ENCODE results near the gene FYCO1.

The FYCO1 gene

DNA sequence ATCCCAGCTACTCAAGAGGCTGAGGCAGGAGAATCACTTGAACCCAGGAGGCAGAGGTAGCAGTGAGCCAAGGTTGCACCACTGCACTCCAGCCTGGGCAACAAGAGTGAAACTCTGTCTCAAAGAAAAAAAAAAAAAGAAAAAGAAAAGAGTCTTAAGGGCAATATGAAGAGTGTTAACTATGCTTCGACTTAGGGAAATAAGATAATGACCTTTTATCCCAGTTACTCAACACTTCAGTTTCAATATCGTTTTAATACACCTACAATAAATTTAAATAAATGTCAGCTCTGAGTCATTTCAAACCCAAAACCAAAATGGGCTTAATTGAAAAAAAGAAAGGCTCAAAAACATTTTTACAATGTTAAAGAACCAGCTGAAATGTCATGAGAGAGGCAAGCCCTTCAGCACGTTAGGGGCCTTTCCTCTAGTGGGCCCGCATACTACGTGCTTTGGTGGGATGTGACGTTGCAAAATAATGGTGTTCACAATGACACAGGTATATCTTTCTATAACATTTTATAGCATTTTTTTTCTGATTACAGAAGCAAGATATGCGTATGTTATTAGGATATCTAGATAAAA is 15.3 kb downstream of the FYCO1 start:
- H3K4me3 ChIP-seq (ENCODE audit: low read depth in 1 of 2, low read length in 2 of 2): no peak overlapping the region
- H3K27me3 ChIP-seq (ENCODE audit: low read depth, low read length): no peaks in the 10 kb centered on the region
- peaks cover 72 to 79% of the 10 kb centered on the region in 2 donors for H3K36me3 ChIP-seq (ENCODE audit: control insufficient read depth in 1 of 2, insufficient read depth in 2 of 2, low read length in 2 of 2)
- no peaks in the 10 kb centered on the region for H3K9me3 ChIP-seq (ENCODE audit: control insufficient read depth in 1 of 2, low read length in 2 of 2)
- no peak overlapping the region for H3K27ac ChIP-seq (ENCODE audit: low read length)
- H3K4me1 ChIP-seq (ENCODE audit: control insufficient read depth in 1 of 2, insufficient read depth in 2 of 2, low read length in 2 of 2): peaks cover 6 to 7% of the 10 kb centered on the region in 2 donors

DNA sequence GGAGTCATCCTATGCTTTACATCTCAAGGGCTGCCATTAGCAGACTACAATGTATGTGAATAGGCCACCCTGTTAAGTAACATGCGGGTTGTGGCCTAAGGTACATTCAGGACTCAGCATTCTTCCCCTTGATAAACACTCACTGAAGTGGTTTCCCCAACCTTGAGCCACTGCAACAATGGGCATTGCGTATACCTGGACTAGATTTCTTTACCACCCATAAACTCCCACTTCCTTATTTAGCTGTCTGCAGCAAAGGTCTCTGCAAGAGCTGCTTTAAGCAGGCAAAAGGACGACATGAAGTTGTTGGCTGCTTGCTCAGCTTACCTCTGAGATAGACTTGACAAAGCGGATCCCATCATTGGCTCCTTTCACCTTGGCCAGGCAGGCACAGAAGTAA is 16.2 kb downstream of the FYCO1 start:
- Histone ChIP-seq H3K27ac (ENCODE audit: low read length) (no peak overlapping the region), H3K27me3 (ENCODE audit: low read depth, low read length) (no peaks in the 10 kb centered on the region), H3K36me3 (ENCODE audit: control insufficient read depth in 1 of 2, insufficient read depth in 2 of 2, low read length in 2 of 2) (peaks cover 80 to 86% of the 10 kb centered on the region in 2 donors), H3K4me3 (ENCODE audit: low read depth in 1 of 2, low read length in 2 of 2) (no peak overlapping the region), H3K4me1 (ENCODE audit: control insufficient read depth in 1 of 2, insufficient read depth in 2 of 2, low read length in 2 of 2) (no peaks in the 10 kb centered on the region), H3K9me3 (ENCODE audit: control insufficient read depth in 1 of 2, low read length in 2 of 2) (no peaks in the 10 kb centered on the region)

DNA sequence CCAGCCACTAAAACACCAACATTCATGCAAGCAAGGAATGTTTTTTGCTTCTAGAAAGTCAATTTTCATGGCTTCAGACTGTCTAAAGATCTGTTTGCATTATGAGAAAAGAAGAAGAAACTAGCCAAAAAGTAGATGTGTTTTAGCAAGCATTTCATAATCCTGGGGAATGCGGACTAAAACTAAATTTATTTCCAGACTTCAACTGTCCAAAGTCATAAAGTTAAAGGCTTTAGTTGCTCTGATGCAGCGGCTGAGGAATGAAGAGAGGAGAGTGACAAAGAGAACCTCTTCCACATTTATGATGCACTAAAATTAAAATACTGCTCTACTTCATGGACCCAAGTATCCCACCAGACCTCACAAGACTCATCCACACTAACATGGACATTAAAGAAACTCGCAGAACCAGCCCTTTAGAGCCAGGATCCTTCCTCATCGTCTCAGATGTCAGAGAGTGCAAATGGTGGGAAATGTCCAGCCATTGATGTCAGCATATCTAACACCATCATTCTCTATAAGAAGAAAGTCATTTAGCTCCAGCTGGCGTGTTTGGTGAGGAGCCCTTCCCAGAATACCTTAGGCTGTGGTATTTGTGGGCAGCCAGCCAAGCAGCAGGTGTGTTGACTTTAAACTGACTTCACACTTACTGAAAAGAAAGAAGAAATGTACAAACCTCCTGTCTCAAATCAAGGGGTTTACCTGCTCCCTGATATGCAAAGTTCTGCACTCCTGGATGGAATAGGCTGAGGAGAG is 17.4 kb downstream of the FYCO1 start:
- Histone ChIP-seq H3K9me3 (ENCODE audit: control insufficient read depth in 1 of 2, low read length in 2 of 2) (no peaks in the 10 kb centered on the region), H3K4me3 (ENCODE audit: low read depth in 1 of 2, low read length in 2 of 2) (no peak overlapping the region), H3K27me3 (ENCODE audit: low read depth, low read length) (no peaks in the 10 kb centered on the region), H3K36me3 (ENCODE audit: control insufficient read depth in 1 of 2, insufficient read depth in 2 of 2, low read length in 2 of 2) (peaks cover 71 to 76% of the 10 kb centered on the region in 2 donors), H3K4me1 (ENCODE audit: control insufficient read depth in 1 of 2, insufficient read depth in 2 of 2, low read length in 2 of 2) (no peaks in the 10 kb centered on the region), H3K27ac (ENCODE audit: low read length) (no peak overlapping the region)

- no peak overlapping the region for H3K4me3 ChIP-seq (ENCODE audit: low read depth in 1 of 2, low read length in 2 of 2)
- H3K4me1 ChIP-seq (ENCODE audit: control insufficient read depth in 1 of 2, insufficient read depth in 2 of 2, low read length in 2 of 2): no peaks in the 10 kb centered on the region
- H3K27ac ChIP-seq (ENCODE audit: low read length): peak overlapping the region; percentile 1
- H3K9me3 ChIP-seq (ENCODE audit: control insufficient read depth in 1 of 2, low read length in 2 of 2): no peaks in the 10 kb centered on the region
- peaks cover 63 to 69% of the 10 kb centered on the region in 2 donors for H3K36me3 ChIP-seq (ENCODE audit: control insufficient read depth in 1 of 2, insufficient read depth in 2 of 2, low read length in 2 of 2)
- no peaks in the 10 kb centered on the region for H3K27me3 ChIP-seq (ENCODE audit: low read depth, low read length)
Measured at GRCh38 chr3:45976191-45977091, 19.2 kb downstream of the FYCO1 start.

DNA sequence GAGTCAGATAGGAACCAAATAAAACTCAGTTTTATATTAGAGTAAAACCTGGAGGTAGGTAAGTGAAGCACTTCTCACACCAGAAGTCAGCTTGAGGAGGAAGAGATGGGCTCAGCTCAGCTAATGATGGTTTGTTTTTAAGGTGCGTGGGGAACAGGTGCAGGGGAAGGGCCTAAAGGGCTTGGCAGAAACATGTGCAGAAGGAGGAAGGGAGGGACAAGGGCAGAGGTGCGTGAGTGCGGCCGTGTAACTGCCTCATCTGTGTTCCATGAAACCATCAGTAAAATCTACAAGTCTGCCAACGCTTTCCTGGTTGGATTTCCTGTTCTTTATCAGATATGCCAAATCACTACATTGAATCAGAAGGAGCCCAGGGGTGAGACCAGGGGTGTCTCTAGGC is 19.9 kb downstream of the FYCO1 start:
- Histone ChIP-seq H3K36me3 (ENCODE audit: control insufficient read depth in 1 of 2, insufficient read depth in 2 of 2, low read length in 2 of 2) (peaks cover 56 to 62% of the 10 kb centered on the region in 2 donors), H3K4me3 (ENCODE audit: low read depth in 1 of 2, low read length in 2 of 2) (no peak overlapping the region), H3K4me1 (ENCODE audit: control insufficient read depth in 1 of 2, insufficient read depth in 2 of 2, low read length in 2 of 2) (no peaks in the 10 kb centered on the region), H3K9me3 (ENCODE audit: control insufficient read depth in 1 of 2, low read length in 2 of 2) (no peaks in the 10 kb centered on the region), H3K27ac (ENCODE audit: low read length) (peak overlapping the region; percentile 1), H3K27me3 (ENCODE audit: low read depth, low read length) (no peaks in the 10 kb centered on the region)

GRCh38 chr3:45974686-45975085 is 20.9 kb downstream of the FYCO1 start:
- H3K4me3 ChIP-seq (ENCODE audit: low read depth in 1 of 2, low read length in 2 of 2): no peak overlapping the region
- H3K9me3 ChIP-seq (ENCODE audit: control insufficient read depth in 1 of 2, low read length in 2 of 2): no peaks in the 10 kb centered on the region
- no peaks in the 10 kb centered on the region for H3K27me3 ChIP-seq (ENCODE audit: low read depth, low read length)
- no peaks in the 10 kb centered on the region for H3K4me1 ChIP-seq (ENCODE audit: control insufficient read depth in 1 of 2, insufficient read depth in 2 of 2, low read length in 2 of 2)
- H3K36me3 ChIP-seq (ENCODE audit: control insufficient read depth in 1 of 2, insufficient read depth in 2 of 2, low read length in 2 of 2): peaks cover 56 to 59% of the 10 kb centered on the region in 2 donors
- H3K27ac ChIP-seq (ENCODE audit: low read length): no peak overlapping the region

- Histone ChIP-seq H3K27me3 (ENCODE audit: low read depth, low read length) (no peaks in the 10 kb centered on the region), H3K36me3 (ENCODE audit: control insufficient read depth in 1 of 2, insufficient read depth in 2 of 2, low read length in 2 of 2) (peaks cover 51 to 56% of the 10 kb centered on the region in 2 donors), H3K9me3 (ENCODE audit: control insufficient read depth in 1 of 2, low read length in 2 of 2) (no peaks in the 10 kb centered on the region), H3K27ac (ENCODE audit: low read length) (peak overlapping the region; percentile 56), H3K4me1 (ENCODE audit: control insufficient read depth in 1 of 2, insufficient read depth in 2 of 2, low read length in 2 of 2) (peaks cover 0 to 4% of the 10 kb centered on the region in 2 donors), H3K4me3 (ENCODE audit: low read depth in 1 of 2, low read length in 2 of 2) (no peak overlapping the region)
Measured at GRCh38 chr3:45972534-45973402, 22.9 kb downstream of the FYCO1 start.

DNA sequence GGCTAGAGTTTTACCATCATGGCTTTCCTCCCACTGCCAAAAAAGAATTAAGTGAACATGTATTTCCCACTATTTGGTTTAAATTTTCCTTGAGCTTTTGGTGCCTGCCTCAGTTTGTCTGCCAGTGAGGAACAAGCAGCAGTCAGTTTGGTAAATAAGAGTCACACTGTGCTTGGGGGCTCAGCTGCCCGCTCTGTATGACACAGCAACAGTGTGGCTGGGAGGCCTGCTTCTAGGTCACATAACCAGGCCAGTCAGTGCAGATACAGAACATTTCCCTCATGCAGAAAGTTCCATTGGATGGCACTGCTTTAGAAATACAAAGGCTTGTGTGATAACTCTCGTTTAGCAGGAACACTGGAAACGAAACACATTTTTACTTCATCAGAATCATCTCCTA is 25.7 kb downstream of the FYCO1 start:
- Histone ChIP-seq H3K36me3 (ENCODE audit: control insufficient read depth in 1 of 2, insufficient read depth in 2 of 2, low read length in 2 of 2) (peaks cover 44 to 60% of the 10 kb centered on the region in 2 donors), H3K27me3 (ENCODE audit: low read depth, low read length) (no peaks in the 10 kb centered on the region), H3K27ac (ENCODE audit: low read length) (no peak overlapping the region), H3K4me3 (ENCODE audit: low read depth in 1 of 2, low read length in 2 of 2) (no peak overlapping the region), H3K4me1 (ENCODE audit: control insufficient read depth in 1 of 2, insufficient read depth in 2 of 2, low read length in 2 of 2) (peaks cover 0 to 9% of the 10 kb centered on the region in 2 donors), H3K9me3 (ENCODE audit: control insufficient read depth in 1 of 2, low read length in 2 of 2) (no peaks in the 10 kb centered on the region)

DNA sequence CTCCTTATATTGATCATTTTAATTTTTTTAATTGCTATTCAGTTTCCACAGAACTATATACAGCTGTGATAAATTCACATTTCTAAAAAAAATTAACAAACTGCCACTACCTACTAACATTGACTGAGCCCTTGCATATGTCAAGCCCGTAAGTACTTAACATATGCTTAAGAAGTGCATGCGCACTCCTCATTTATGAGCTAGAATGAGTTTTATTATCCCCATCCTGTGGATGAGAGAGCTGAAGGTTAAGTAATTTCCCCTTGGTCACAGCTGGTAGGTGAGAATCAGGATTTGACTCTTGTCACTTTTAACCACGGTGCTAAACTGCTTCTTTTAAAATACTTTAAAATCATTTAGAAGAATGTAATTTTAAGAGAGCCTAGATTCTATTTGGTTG is 26.5 kb downstream of the FYCO1 start:
- H3K9me3 ChIP-seq (ENCODE audit: control insufficient read depth in 1 of 2, low read length in 2 of 2): no peaks in the 10 kb centered on the region
- H3K36me3 ChIP-seq (ENCODE audit: control insufficient read depth in 1 of 2, insufficient read depth in 2 of 2, low read length in 2 of 2): peaks cover 43 to 63% of the 10 kb centered on the region in 2 donors
- H3K4me3 ChIP-seq (ENCODE audit: low read depth in 1 of 2, low read length in 2 of 2): no peak overlapping the region
- H3K27ac ChIP-seq (ENCODE audit: low read length): no peak overlapping the region
- H3K4me1 ChIP-seq (ENCODE audit: control insufficient read depth in 1 of 2, insufficient read depth in 2 of 2, low read length in 2 of 2): peaks cover 0 to 9% of the 10 kb centered on the region in 2 donors
- no peaks in the 10 kb centered on the region for H3K27me3 ChIP-seq (ENCODE audit: low read depth, low read length)

GRCh38 chr3:45968706-45969105 is 26.9 kb downstream of the FYCO1 start:
- no peaks in the 10 kb centered on the region for H3K9me3 ChIP-seq (ENCODE audit: control insufficient read depth in 1 of 2, low read length in 2 of 2)
- H3K27ac ChIP-seq (ENCODE audit: low read length): no peak overlapping the region
- no peak overlapping the region for H3K4me3 ChIP-seq (ENCODE audit: low read depth in 1 of 2, low read length in 2 of 2)
- no peaks in the 10 kb centered on the region for H3K27me3 ChIP-seq (ENCODE audit: low read depth, low read length)
- H3K4me1 ChIP-seq (ENCODE audit: control insufficient read depth in 1 of 2, insufficient read depth in 2 of 2, low read length in 2 of 2): peaks cover 0 to 9% of the 10 kb centered on the region in 2 donors
- H3K36me3 ChIP-seq (ENCODE audit: control insufficient read depth in 1 of 2, insufficient read depth in 2 of 2, low read length in 2 of 2): peaks cover 47 to 67% of the 10 kb centered on the region in 2 donors
